NK-92 (cell line): ENCODE measurements around the gene ARL5B.
"Not testable (repeated sequence)": the region's sequence is repeated elsewhere in the genome, so short reads cannot be mapped to it uniquely, and the experiment has no call there.

Source experiments
- DNase-seq: peaks from one replicate; lab custom pipeline; 2025; ENCODE audit not compliant: unreplicated experiment; lab: John Stamatoyannopoulos, UW

Gene ARL5B, protein sequence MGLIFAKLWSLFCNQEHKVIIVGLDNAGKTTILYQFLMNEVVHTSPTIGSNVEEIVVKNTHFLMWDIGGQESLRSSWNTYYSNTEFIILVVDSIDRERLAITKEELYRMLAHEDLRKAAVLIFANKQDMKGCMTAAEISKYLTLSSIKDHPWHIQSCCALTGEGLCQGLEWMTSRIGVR

DNA sequence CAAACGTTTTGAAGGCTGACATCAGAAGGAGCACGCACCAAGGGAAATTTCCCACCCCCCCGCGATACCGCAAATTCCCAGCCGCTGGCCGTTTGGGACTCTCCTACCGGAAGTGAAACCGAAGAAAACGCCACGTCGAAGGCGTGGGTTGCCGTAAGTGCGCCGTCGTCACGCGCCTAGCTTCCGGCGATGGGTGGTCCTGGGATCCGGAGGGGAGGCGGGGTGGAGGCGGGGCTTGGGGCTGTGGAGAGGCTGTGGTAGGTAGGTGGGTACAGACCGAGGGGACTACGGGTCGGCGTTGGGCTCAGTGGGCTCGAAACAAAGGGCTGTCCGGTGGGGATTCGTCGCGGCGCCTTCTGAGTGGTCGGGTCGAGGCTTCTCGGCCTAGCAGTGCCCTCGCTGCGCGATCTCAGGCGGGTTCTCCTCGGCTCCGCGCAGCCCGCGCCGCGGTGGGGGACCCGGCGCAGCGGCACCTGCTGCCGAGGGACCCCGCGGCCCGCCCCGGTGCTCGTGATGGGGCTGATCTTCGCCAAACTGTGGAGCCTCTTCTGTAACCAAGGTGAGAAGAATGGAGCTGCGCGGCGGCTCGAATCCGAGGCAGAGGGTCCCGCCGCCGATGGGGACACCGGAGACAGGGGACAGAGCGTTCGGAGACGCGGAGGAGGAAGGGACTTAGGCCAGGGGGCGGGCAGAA lies at the start of gene ARL5B:
Gene ARL5B, plus strand, starts transcription at position 307 of the 694 bp plus-strand sequence. Its CDS starts 207 bp downstream, at position 514.
- peak; percentile 83 for DNase-seq

DNA sequence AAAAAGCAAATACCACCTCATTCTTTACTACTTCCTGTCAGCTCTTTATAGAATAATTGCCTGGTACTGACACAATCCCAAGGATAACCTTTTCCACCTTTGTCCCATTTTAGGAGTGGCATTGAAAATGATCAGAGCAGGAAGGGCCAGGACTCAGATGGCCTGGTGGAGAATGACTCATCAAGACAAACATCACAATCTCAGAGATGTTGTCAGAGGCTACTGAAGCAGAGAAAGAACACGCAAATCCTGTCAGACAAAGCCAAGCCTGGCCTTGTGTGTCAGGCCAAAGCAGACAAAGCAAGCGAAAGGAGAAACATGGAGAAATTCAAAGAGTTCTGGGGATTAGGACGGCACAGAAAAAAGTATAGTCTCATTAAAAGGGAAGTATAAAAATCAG lies 48.7 kb upstream of the ARL5B start:
- no peak for DNase-seq

DNA sequence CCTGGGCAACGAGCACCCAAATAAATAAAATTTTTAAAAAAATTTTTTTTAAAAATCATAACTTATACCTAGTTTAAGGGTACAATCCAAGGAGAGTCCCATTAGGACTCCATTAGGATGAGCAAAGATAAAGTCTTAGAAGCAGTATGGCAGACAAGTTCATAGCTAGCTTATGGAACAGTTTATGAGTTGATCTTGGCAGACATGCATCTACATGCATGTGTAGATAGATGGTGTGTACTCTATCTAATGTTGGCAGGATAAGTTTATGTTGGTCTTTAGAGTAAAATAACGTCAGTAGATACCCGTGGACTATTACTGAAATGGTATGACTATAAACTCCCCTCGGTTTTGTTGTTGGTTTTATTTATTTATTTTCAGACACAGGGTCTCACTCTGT lies 48.1 kb upstream of the ARL5B start:
- DNase-seq: no peak

DNA sequence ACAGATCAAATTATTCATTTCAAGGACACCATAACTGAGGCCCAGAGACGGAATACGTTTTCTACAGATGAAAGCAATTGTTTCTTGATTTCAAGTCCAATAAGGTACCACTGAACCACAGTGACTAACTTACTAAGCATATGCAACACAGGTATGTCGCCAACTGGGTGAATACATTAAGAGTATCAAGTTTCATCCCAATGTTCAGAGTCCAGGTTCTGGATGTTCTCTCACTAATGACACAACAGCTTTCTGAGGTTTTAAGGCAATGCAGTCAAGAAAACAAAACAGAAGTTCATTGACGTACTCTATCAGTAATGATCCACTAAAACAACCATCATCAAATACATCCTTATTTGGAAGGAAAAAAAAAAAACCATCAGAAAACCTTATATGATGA lies 43.6 kb upstream of the ARL5B start:
- DNase-seq: no peak

DNA sequence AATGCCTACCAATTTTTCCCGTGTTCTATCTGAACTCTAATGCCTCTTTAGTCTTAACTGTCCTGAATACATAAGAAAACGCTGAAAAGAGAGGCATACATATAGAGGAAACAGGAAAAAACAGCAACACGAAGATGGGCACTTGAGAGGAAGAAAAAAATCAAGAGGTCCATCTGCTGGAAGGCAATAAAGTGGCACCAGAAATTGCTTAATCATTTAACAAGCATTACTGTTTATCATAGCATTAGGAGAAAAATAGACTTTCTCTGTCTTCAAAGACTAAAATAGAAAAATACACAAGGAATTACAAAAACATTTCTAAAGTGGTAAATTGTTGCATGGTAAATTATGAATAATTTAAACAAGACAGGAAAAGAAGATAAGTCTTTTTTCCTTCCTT lies 42.9 kb upstream of the ARL5B start:
- DNase-seq: no peak

DNA sequence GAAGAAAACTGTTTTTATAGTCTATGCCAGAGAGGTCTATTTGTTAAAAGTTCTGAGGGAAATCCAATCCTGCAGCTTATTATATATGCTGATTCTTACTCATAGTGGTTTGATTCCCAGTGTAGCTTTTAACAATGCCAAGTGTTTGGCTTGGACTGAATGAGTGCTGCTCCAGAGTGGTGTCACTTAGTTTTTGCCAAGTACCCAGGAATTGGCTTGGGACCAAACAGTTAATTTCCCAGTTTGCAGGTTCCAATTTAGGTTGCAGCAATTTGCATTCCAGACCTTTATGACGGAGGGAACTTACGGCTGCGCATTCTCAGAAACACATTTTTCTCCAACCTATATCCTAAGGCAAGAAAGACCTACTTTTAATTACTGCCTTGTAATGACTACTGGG lies 40.2 kb upstream of the ARL5B start:
- no peak for DNase-seq

DNA sequence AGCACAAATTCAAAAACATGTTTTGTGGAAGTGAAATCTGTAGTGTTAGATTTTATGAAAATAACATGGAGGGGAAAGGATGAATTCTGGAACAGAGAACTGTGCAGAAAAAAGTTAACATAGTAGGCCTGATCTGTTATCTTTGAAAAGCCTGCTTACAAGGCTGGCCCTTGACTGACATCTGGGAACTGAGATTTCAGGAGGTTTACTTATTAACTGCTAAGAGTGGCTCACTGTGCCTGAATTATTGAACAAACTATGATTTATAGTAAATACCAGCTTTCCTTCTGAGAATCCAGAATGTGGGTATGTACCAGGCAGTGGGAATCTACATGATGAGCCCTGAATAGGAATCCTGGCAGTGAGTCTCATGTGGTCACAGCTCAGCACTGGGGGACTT lies 38.4 kb upstream of the ARL5B start:
- no peak for DNase-seq

DNA sequence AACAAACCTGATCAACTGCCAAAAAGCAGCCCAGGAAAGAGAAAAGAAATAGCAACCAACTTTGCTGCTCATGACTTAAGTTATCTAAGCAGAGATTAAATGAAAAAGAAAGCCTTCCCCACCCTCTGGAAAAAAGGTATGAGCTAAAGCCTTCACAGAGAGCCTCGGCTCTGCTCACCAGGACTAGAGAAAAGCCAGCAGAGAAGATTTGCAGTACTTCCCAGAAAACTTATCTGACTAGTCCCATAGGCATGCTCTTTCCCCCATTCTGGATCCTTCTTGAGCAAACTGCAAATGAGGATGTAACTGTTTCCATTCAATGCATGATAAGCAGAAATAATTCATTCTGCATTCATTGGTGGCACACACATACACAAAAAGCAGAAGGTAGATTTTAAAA lies 35.6 kb upstream of the ARL5B start:
- not testable (repeated sequence) for DNase-seq

DNA sequence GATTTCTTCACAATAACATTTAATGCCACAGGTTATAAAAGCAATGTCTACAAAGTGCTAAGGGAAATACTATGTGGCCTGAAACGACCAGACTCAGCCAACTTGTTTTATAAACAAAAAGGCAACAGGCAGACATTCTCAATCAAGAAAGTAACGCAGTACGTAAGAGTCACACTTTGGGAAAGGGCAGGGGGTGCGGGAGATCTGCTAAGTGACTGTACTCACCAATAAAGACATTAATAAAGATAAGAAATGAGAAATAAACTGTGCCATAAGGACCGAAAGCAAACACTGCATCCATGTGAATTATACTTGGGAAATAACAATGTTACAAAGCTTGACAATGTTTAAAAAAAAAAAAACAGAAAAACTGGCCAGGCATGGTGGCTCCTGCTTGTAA lies 33.3 kb upstream of the ARL5B start:
- DNase-seq: no peak

DNA sequence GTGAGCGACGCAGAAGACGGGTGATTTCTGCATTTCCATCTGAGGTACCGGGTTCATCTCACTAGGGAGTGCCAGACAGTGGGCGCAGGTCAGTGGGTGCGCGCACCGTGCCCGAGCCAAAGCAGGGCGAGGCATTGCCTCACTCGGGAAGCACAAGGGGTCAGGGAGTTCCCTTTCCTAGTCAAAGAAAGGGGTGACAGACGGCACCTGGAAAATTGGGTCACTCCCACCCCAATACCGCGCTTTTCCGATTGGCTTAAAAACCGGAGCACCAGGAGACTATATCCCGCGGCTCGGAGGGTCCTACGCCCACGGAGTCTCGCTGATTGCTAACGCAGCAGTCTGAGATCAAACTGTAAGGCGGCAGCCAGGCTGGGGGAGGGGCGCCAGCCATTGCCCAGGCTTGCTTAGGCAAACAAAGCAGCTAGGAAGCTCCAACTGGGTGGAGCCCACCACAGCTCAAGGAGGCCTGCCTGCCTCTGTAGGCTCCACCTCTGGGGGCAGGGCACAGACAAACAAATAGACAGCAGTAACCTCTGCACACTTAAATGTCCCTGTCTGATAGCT lies 31.7 kb upstream of the ARL5B start:
- not testable (repeated sequence) for DNase-seq

DNA sequence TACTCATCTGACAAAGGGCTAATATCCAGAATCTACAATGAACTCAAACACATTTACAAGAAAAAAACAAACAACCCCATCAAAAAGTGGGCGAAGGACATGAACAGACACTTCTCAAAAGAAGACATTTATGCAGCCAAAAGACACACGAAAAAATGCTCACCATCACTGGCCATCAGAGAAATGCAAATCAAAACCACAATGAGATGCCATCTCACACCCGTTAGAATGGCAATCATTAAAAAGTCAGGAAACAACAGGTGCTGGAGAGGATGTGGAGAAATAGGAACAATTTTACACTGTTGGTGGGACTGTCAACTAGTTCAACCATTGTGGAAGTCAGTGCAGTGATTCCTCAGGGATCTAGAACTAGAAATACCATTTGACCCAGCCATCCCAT lies 26.7 kb upstream of the ARL5B start:
- not testable (repeated sequence) for DNase-seq

DNA sequence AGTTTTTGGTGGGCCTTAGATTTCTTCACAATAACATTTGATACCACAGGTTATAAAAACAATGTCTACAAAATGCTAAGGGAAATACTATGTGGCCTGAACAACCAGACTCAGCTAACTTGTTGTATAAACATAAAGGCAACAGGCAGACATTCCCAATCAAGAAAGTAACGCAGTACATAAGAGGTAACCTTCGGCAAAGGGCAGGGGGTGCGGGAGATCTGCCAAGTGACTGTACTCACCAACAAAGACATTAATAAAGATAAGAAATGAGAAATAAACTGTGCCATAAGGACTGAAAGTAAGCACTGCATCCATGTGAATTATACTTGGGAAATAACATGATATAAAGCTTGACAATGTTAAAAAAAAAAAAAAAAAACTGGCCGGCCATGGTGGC lies 23.2 kb upstream of the ARL5B start:
- no peak for DNase-seq

DNA sequence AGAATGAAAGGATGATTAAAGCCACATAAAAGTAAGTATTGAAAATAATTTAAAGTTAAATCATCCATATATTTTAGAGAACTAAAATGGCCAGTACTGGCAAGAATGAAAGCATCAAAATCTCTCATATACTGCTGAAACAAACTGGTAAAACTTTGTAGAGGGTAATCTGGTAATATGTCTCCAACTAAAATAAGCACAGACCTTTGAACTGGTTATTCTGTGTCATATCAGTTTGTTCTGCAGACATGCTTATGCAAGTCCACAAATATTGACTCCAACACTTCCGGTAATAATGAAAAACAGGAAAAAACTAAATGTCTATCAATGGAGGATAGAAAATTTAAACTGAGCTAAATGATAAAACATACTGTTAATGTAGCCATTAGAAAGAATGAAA lies 21.8 kb upstream of the ARL5B start:
- not testable (repeated sequence) for DNase-seq

DNA sequence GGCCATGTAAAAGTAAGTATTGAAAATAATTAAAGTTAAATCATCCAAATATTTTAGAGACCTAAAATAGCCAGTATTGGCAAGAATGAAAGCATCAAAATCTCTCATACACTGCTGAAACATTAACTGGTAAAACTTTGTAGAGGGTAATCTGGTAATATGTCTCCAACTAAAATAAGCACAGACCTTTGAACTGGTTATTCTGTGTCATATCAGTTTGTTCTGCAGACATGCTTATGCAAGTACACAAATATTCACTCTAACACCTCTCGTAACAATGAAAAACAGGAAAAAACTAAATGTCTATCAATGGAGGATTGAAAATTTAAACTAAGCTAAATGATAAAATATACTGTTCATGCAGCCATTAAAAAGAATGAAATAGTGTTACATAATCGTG lies 19.5 kb upstream of the ARL5B start:
- DNase-seq: not testable (repeated sequence)

DNA sequence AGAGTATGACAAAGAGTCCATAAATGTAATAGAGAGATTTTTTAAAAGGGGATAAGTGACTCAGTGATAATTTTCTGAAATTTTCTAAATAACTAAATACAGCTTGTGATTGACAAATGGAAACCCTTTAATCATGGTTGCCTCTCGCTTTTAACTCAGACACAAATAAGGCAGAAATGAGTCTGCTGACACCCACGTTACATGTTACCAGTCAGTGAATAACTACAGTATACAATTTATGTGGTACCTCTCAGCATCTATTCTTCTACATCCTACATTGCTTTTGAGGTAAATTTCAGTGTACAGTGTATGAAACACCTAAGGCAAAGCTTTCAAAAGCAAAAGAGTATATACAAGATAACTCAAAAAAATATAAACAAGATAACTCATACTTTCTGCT lies 12.1 kb upstream of the ARL5B start:
- no peak for DNase-seq

DNA sequence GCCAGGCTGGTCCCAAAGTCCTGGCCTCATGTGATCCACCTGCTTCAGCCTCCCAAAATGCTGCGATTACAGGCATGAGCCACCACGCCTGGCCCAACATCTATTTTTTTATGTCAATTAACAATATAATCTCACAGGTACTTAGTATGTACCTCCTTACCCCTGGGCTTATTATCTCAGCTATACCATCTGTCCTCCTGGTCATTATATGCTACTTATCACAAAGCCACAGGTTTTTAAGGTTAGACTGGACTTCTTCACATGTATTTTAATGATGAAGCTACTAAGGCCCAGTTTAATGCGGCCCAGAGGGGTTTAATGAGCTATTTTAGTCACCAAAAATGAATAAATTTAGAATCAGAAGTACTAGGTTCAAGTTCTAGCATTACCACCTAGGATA lies 11.3 kb upstream of the ARL5B start:
- no peak for DNase-seq

DNA sequence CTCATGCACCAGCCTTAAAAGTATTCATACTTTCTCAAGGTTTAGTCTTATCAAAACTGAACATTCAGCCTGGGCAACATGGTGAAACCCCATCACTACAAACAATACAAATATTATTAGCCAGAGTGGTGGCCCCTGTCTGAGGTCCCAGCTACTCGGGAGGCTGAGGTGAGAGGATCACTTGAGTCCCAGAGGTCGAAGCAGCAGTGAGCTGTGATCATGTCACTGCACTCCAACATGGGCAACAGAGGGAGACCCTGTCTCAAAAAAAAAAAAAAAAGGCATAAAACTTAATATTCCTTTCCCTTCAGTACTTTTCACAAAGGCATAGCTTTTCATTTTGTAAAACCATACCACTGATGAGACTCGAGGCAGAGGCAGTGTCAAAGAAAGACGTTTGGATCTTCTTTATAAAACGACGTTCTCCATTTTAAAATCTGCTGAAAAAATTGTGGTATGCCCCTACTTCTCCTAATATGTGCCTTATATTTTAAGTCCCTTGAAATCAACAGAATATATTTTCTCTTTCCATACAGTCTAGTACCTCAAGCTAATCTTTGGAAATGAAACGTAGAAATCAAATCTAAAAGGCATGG lies 9.8 kb upstream of the ARL5B start:
- no peak for DNase-seq

DNA sequence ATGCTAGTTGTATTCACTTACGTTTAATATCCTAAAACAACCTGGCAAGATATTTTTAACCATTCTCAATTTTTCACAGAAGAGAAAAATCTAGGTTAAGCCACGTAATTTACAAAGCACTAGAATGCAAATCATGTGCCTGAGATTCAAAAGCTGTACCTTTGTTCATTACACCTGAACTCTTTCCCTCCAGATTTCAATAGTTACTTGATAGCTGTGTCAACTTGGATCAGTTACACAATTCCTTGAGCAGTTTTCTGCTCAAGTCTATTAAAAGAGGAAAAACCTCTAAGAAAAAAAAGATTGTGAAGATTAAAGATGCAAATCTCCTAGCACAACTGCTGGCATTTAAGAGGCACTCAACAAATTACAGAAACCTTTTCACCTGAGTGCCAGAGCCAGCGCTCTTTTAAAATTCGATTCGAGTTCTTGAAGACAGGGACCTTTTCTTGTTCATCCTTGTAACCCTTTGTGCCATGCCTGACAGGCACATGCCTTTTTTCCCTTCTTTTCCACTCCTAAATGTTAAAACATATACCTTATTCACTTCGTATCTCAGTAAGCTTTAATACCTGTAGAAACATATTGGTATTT lies 8.7 kb upstream of the ARL5B start:
- no peak for DNase-seq

DNA sequence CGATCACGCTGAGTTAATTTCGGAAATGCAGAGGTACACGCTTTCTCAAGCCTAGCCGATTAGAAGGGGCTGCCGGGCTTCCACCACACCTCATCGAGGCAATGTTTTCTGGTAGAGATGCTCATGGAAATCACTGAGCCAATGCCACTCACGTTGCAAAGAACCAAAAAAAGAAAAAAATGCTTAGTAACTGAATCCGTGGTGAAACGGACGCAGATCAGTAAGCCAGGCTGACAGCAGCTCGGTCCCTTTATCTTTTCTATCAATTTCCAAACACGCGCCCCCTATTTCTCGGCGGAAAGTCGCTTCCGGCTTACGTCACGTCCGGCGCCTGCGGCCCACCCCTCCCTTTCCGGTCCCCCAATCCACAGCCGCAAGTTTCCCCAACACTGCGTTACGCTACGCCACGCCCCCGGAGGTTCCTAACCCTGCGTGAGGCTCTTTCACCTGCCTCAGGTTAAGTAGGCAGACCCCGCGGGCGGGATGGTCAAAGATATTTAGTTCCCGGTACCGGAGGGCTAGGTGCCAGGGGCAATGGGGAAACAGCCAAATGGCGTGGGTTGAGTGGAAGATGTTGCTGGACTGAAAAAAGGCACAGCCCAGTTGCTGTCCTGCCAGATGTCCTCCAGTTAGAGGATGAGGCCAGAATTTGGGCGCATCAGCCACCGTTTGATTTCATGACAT lies 7.8 kb upstream of the ARL5B start, which contains the start of gene NSUN6:
Gene NSUN6, minus strand, starts transcription at position 264 of the 684 bp plus-strand sequence. CDS start 384 bp downstream, outside the sequence.
- DNase-seq: peak; percentile 75

DNA sequence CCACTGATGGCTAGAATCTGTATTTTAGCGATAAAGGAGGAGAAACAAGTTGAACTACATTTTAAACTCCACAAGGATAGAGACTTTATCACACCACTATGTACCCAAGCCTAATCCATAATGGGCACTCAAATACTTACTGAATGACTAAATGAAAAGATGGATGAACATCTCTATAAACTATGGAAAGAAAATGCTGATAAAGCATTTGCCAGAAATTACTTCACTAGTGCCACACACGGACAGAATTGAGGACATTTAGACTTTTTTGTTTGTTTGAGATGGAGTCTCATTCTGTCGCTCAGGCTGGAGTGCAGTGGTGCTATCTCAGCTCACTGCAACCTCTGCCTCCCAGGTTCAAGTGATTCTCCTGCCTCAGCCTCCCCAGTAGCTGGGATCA lies 6.1 kb upstream of the ARL5B start:
- no peak for DNase-seq

DNA sequence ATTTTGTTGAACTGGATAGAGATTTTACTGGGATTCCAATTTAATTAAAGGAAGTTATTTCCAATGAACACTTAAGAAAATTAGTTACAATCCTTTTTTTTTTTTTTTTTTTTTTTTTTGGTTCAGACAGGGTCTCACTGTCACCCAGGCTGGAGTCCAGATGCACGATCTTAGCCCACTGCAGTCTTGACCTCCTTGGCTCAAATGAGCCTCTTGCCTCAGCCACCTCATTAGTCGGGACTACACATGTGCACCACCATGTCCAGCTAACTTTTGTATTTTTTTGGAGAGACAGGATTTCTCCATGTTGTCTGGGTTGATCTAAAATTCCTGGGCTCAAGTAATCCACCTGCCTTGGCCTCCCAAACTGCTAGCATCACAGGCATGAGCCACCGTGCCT lies 2.5 kb upstream of the ARL5B start:
- no peak for DNase-seq
